HG03354 (cell line): ENCODE measurements around the gene USP49.

Source experiments
- ATAC-seq: cut with Tn5 transposase; IDR thresholded peaks from one replicate; pipeline ENCODE4 v1.9.1; 2021; ENCODE audit warnings: mild to moderate bottlenecking; ENCODE audit not compliant: unreplicated experiment, poor library complexity, severe bottlenecking

USP49 gene

DNA sequence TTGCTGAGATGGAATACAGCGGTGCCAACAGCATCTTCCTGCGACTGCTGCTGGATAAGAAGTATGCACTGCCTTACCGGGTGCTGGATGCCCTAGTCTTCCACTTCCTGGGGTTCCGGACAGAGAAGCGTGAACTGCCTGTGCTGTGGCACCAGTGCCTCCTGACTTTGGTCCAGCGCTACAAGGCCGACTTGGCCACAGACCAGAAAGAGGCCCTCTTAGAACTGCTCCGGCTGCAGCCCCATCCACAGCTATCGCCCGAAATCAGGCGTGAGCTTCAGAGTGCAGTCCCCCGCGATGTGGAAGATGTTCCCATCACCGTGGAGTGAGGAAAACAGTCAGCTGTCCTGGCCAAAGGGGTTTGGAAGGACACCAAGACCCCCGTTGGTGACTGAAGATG lies 37.2 kb upstream of the USP49 start:
- ATAC-seq, result no peak

DNA sequence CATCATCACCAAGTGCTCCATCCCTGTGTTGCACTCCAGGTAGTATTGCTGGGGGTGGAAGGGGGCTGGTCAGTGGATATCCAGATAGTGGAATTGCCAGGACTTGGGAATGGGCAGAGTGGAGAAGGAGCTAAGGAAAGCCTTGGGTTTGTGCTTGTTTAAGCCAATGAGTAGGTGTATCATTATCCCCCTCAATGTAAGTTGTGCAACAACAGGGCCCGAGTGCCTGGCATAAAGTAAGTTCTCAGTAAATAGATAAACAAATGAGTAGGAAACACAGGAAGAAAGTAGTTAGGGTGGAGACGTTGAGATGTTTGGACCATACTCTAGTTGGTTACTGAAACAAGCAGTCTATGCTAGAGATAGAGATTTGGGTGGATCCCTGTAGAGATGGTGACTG lies 36.6 kb upstream of the USP49 start:
- ATAC-seq, result no peak

DNA sequence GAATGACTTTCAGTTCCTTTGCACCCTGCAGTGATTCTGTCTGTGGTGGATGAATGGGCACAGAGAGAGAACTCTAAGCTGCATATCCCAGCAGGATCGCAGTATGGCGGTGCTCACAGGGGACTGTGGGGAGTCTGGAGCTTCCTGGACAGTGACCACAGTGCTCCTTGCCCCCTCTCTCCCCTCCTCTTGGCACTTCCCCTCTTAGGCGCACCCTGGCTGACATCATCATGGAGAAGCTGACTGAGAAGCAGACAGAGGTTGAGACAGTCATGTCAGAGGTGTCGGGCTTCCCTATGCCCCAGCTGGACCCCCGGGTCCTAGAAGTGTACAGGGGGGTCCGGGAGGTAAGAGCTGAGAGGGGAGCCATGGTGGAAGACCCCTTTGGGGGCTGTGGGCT lies 34.7 kb upstream of the USP49 start:
- ATAC-seq, result no peak

- ATAC-seq, result no peak
Measured at GRCh38 chr6:41927253-41927652, 32.1 kb upstream of the USP49 start.

DNA sequence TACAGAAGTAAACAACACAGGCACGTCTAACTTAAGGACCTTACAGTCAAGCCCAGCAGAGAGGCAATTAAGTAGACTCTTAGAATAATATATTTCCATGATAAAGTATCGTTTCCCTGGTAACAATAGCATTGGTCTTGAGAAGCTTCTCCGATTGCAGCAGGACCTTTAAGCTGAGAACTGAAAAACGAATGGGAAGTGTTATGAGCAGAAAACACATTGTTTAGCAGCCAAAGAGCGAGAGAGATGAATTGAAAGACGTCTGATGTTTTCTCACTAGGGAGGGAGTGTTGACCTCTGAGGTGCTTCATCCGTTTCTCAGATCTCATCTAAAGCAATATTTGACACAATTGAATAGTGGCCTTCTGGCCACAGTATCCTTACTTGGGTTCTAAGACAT lies 27.0 kb upstream of the USP49 start:
- ATAC-seq, result no peak

DNA sequence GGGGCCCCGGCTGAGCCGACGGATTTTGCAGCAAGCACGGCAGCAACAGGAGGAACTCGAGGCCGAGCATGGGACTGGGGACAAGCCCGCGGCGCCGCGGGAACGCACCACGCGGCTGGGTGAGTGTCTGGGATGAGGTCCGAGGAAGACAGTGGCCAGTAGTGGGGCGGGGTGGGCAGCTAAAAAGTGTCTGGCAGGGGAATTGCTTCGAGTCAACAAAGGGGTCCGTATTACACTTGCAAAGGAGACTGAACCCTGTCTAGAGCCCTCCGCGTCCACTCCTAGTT lies 26.5 kb upstream of the USP49 start:
- ATAC-seq, result peak; percentile 10

GRCh38 chr6:41920921-41921711 lies 25.9 kb upstream of the USP49 start, which contains the start of the genes BYSL and MED20:
Gene BYSL (plus strand): TSS chr6:41921499. CDS start chr6:41921563, 64 bp downstream.
Gene MED20 (minus strand): TSS chr6:41921139. CDS start chr6:41921018, 121 bp downstream.
- peak; percentile 91 for ATAC-seq

- ATAC-seq, result no peak
Measured at GRCh38 chr6:41917528-41917927, 22.4 kb upstream of the USP49 start.

- ATAC-seq, result no peak
Measured at GRCh38 chr6:41914869-41915530, 19.8 kb upstream of the USP49 start.

GRCh38 chr6:41914343-41914742 lies 19.2 kb upstream of the USP49 start:
- ATAC-seq, result no peak

- no peak for ATAC-seq
Measured at GRCh38 chr6:41909727-41910126, 14.6 kb upstream of the USP49 start.

DNA sequence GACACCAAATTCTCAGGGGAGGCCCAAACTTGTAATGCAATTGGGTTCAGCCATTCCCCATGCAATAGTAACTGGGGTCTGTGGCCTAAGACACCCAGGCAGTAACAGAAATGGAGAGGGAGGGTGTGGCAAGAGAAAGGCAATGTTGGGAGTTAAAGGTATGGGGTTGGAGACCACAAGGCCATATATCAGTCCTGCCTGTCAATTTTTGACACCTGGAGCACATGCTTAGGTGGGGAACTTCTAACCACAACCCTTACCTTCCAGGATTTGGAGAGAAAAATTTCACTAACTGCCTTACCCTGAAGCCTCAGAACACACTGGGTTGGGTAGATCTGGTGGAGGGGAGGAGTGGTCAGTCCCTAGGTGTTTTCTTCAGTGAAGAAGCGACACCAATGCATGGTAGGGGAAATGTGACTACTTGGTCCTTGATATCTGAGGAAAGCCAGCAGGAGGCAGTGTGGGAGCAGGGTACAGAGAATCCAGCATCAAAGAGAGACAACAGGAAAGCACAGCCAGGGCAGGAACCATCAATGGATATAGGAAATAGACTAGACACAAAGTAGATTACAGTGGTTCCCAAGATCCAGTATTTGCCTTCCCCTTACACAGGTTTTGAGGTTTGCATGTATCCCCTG lies 6.8 kb upstream of the USP49 start:
- no peak for ATAC-seq

GRCh38 chr6:41900861-41901260 lies 5.7 kb upstream of the USP49 start:
- no peak for ATAC-seq

DNA sequence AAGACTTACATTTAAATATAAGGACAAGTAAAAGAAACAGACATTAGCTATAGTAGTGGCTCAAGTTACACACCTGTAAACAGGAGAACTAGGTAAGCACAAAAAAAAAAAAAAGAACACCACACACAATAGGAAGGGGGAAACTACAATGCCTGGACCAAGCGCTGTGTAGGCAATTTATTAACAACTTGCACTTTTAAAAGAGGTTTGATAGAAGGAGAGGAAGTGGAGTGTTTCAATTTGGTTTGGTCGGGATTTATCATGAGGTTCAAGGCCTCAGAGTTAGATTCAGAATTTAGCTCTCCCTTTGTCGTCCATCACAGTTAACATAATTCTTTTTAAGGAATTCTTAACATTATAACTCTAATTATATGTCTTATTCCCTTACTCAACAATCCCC lies 1.1 kb upstream of the USP49 start:
- no peak for ATAC-seq

- ATAC-seq, result peak; percentile 36
Measured at GRCh38 chr6:41894366-41895299, 542 bp downstream of the USP49 start.

GRCh38 chr6:41892921-41893564 lies 2.1 kb downstream of the USP49 start:
- no peak for ATAC-seq

- ATAC-seq, result no peak
Measured at GRCh38 chr6:41887331-41887751, 7.8 kb downstream of the USP49 start.

DNA sequence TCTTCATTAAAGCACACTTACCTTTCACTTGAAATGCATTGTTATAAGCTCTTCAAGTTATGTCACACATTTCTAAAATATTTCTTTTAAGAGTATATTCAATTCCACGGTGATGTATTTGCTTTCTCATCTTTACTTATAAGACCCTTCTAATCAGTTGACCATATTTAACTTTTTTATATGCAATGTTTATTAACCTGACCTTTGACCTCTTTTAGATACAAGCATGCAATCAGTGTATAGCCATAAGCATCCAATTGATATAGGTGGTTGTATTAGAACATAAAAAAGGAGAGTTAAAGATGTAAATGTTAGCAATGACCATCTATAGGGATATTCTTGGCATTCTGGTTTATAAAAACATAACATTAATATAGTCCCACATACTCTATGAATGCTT lies 9.2 kb downstream of the USP49 start:
- no peak for ATAC-seq

DNA sequence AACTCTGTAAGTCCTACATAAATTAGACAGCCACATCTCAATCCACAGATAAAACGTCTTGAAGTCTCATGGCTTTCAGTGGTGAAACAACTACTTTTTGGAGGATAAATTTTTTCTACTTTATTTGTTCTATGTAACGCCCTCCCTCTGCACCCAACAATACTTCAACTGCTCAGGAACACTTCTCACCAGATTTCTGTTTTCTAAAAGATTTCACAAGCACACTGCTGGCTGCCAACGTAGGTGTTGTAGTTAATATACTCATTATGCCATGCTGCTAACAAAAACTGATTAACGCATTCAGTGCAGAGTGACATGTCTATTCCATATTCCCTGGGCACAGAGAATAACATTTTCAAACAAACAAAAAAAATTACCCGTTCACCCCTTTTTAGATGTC lies 10.2 kb downstream of the USP49 start:
- no peak for ATAC-seq
